Measurements from ENCODE around the gene PCDH1.

- TF ChIP-seq CTCF (IDR thresholded peaks at IDR 0.05; ENCODE audit: insufficient read depth, low read length, poor library complexity, severe bottlenecking) = no peak
- no peak for TF ChIP-seq EZH2phosphoT487 (conservative IDR thresholded peaks at IDR 0.05; ENCODE audit: low read length)
Observed at GRCh38 chr5:141903261-141903660, 25.1 kb upstream of the PCDH1 start.
